ENCODE data around the gene ATG4B. TPM values are rescaled to one million over a fixed set of nuclear protein-coding genes. Genes with fewer than 3 reads are reported as not detected.

The ATG4B gene
- total RNA-seq, 2 donors from 2014 or later, result 126 to 166 TPM

GRCh38 chr2:241620419-241620769 lies 17.1 kb upstream of the ATG4B start:
- Histone ChIP-seq H3K4me1 (ENCODE audit: control insufficient read depth, insufficient read depth, low read length) (no peaks in the 10 kb centered on the region), H3K9ac (ENCODE audit: extremely low read depth, low read length, poor library complexity, severe bottlenecking) (no peak overlapping the region), H3K4me3 (ENCODE audit: low read length) (no peak overlapping the region), H3K36me3 (ENCODE audit: control insufficient read depth, insufficient read depth, low read length) (peaks cover 28% of the 10 kb centered on the region), H3K27me3 (ENCODE audit: control insufficient read depth, insufficient read depth, low read length, poor library complexity, severe bottlenecking) (no peaks in the 10 kb centered on the region), H3K27ac (ENCODE audit: low read depth, low read length) (no peak overlapping the region), H3K9me3 (ENCODE audit: control insufficient read depth, low read length) (peaks cover 8% of the 10 kb centered on the region)
- peaks cover 29% of the 10 kb centered on the region for H3K36me3 Mint-ChIP-seq (ENCODE audit: low read depth)
- no peak for DNase-seq
- no peak overlapping the region for H3K4me3 Mint-ChIP-seq
- no peak for TF ChIP-seq CTCF (conservative IDR thresholded peaks at IDR 0.05)
- H3K4me1 Mint-ChIP-seq, result peaks cover 16% of the 10 kb centered on the region
- 95 to 100% methylated on average over 5 to 6 of the region's 6 CpGs for WGBS, 2 experiments (ENCODE audit: insufficient coverage in 1 of 2, insufficient read length in 1 of 2)
- H3K27me3 Mint-ChIP-seq (ENCODE audit: insufficient read depth), result no peaks in the 10 kb centered on the region
- no peak overlapping the region for H3K27ac Mint-ChIP-seq
- H3K9me3 Mint-ChIP-seq, result peaks cover 6% of the 10 kb centered on the region

GRCh38 chr2:241627675-241628074 lies 9.8 kb upstream of the ATG4B start:
- no peak for DNase-seq
- no peak overlapping the region for H3K27ac ChIP-seq (ENCODE audit: low read depth, low read length)
- H3K9ac ChIP-seq (ENCODE audit: extremely low read depth, low read length, poor library complexity, severe bottlenecking), result no peak overlapping the region
- no peak for TF ChIP-seq CTCF (conservative IDR thresholded peaks at IDR 0.05)
- H3K36me3 ChIP-seq (ENCODE audit: control insufficient read depth, insufficient read depth, low read length), result peaks cover 38% of the 10 kb centered on the region
- no peaks in the 10 kb centered on the region for H3K4me1 ChIP-seq (ENCODE audit: control insufficient read depth, insufficient read depth, low read length)
- peaks cover 36% of the 10 kb centered on the region for H3K36me3 Mint-ChIP-seq (ENCODE audit: low read depth)
- no peak overlapping the region for H3K4me3 ChIP-seq (ENCODE audit: low read length)
- H3K4me1 Mint-ChIP-seq, result no peaks in the 10 kb centered on the region
- 89 to 92% methylated on average over 2 to 10 of the region's 10 CpGs for WGBS, 2 experiments (ENCODE audit: insufficient coverage in 1 of 2, insufficient read length in 1 of 2)
- H3K27me3 ChIP-seq (ENCODE audit: control insufficient read depth, insufficient read depth, low read length, poor library complexity, severe bottlenecking), result no peaks in the 10 kb centered on the region
- no peaks in the 10 kb centered on the region for H3K9me3 Mint-ChIP-seq
- no peaks in the 10 kb centered on the region for H3K9me3 ChIP-seq (ENCODE audit: control insufficient read depth, low read length)
- H3K27me3 Mint-ChIP-seq (ENCODE audit: insufficient read depth), result no peaks in the 10 kb centered on the region
- H3K27ac Mint-ChIP-seq, result peak overlapping the region; percentile 70
- no peak overlapping the region for H3K4me3 Mint-ChIP-seq

GRCh38 chr2:241629762-241630435 lies 7.6 kb upstream of the ATG4B start:
- DNase-seq, result no peak
- no peak overlapping the region for H3K4me3 Mint-ChIP-seq
- no peaks in the 10 kb centered on the region for H3K4me1 Mint-ChIP-seq
- no peaks in the 10 kb centered on the region for H3K27me3 ChIP-seq (ENCODE audit: control insufficient read depth, insufficient read depth, low read length, poor library complexity, severe bottlenecking)
- H3K4me3 ChIP-seq (ENCODE audit: low read length), result no peak overlapping the region
- H3K27ac Mint-ChIP-seq, result peak overlapping the region; percentile 8
- H3K27me3 Mint-ChIP-seq (ENCODE audit: insufficient read depth), result no peaks in the 10 kb centered on the region
- no peaks in the 10 kb centered on the region for H3K9me3 Mint-ChIP-seq
- no peak for TF ChIP-seq CTCF (conservative IDR thresholded peaks at IDR 0.05)
- WGBS, 2 experiments (ENCODE audit: insufficient coverage in 1 of 2, insufficient read length in 1 of 2), result 90 to 95% methylated on average over 6 to 11 of the region's 11 CpGs
- no peaks in the 10 kb centered on the region for H3K4me1 ChIP-seq (ENCODE audit: control insufficient read depth, insufficient read depth, low read length)
- H3K9me3 ChIP-seq (ENCODE audit: control insufficient read depth, low read length), result no peaks in the 10 kb centered on the region
- no peak overlapping the region for H3K9ac ChIP-seq (ENCODE audit: extremely low read depth, low read length, poor library complexity, severe bottlenecking)
- H3K36me3 Mint-ChIP-seq (ENCODE audit: low read depth), result peaks cover 38% of the 10 kb centered on the region
- H3K36me3 ChIP-seq (ENCODE audit: control insufficient read depth, insufficient read depth, low read length), result peaks cover 51% of the 10 kb centered on the region
- H3K27ac ChIP-seq (ENCODE audit: low read depth, low read length), result no peak overlapping the region
